ENCODE measurements around the gene ERN2.
"Not testable (repeated sequence)": the region's sequence is repeated elsewhere in the genome, so short reads cannot be mapped to it uniquely, and the experiment has no call there.

ERN2 gene

DNA sequence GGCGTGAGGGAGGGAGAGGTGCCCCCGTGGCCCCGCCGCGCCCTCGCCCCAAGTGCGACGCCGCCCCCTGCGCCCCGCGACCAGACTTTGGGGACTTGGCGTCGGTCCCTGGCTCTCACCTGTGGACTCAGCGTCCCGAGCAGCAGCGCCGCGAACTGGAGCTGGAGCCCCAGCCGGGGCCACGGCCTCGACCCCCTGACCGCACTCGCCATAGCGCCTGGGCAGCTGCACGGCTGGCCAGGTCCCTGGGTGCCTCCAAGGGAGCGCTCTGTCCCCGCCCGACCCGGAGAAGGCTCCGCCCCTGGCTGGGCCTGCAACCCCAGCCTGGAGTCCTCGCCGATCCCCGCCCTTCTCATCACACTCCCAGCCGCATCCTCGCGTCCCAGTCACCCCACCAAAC is at the start of gene ERN2:
Gene ERN2 (minus strand): TSS at position 247 of the 400 bp plus-strand sequence. CDS start 35 bp downstream, at position 212.
- no peak for DNase-seq

DNA sequence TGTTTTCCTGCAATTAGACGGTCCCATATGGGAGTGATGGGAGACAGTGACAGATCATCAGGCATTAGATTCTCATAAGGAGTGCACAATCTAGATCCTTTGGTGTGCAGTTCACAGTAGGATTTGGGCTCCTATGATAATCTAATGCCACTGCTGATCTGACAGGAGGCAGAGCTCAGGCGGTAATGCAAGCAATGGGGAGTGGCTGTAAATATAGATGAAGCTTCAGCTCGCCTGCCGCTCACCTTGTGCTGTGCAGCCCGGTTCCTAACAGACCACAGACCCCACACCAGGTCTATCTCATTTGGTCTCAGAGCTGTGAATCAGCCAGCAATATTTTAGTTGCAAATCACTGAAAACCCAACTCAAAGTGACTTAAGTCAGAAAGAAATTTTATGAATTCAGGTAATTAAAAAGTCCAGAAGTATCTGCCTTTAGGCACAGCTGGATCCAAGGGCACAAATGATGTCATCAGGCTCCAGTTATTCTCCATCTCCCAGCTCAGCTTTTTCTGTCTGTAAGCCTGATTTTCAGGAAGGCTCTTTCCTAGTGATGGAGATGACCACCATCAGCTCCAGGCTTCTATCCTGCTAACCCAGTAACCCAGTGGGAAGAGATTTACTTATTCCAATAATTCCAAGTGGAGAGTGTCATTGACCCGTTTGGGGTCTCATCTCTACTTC is 45.1 kb upstream of the ERN2 start:
- DNase-seq: no peak

DNA sequence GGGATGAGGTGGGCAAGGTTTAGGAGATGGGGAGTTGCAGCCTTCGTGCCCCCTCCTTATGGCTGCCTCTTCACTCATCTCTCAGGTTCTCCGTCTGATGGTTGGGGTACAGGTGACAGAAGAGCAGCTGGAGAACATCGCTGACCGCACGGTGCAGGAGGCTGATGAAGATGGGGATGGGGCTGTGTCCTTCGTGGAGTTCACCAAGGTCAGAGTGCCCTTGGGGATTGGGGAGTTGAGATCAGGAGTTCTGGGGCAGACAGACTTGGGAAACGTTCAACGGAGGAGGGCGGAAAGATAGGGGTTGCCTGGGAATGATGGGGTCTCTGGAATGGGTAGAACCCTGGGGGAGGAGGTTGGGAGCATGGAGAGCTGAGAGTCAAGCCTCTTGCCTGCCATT is 44.1 kb upstream of the ERN2 start:
- DNase-seq: no peak

DNA sequence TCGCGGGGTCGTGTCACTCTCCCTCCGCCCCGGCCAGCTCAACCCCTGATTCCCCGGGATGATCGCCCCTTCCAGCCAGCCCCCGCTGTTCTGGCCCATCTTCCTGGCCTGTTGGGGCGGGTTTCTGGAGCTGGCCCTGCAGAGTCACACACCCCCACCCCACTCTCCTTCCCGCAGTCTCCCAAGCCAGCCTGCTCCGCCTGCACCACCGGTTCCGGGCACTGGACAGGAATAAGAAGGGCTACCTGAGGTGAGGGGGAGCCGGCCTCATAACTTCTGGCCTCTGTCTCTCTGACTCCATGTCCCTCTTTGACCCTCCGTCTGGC is 42.4 kb upstream of the ERN2 start:
- no peak for DNase-seq

DNA sequence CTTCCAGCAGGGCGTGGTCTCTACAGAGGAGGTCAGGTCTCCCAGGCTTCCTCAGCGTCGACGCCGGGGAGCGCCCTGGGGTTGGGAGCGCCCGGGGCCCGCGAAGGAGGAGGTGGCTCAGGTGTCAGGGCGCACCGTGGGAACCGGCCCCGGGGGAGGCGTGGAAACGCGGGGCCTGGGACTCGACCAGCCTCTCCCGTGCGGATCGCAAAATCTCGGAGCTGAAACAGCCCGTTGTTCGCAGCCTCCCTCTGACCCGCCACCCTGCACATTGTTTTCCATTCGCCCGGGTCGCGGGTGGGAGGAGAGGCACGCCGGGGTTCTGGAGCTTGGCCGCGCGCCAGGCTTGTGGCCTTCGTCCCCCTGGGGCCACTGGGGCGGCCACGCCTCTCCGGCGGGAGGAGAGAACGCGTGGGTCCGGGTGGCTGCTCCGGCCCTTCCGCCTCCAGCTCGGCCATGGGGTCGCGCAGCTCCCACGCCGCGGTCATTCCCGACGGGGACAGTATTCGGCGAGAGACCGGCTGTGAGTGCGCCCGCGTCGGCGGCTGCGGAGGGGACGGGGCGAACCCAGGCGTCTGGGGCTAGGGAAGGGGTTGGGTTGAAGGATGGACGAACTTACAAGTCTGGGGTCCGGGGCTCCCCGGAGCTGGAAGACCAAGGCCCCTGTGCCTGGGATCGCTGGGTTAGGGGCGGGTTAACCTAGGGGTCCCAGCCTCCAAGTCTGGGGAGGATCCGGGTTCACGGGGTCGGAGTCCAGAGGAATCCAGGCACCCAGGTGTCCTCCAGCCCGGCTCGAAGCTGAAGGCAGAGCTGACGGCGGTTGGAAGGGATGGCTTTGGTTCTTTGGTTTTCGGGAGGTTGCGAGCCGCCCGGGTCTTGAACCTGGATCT is 41.8 kb upstream of the ERN2 start, which contains the start of gene CHP2:
Gene CHP2 (plus strand): TSS at position 433 of the 890 bp plus-strand sequence. CDS start 24 bp downstream, at position 457.
- DNase-seq: no peak

DNA sequence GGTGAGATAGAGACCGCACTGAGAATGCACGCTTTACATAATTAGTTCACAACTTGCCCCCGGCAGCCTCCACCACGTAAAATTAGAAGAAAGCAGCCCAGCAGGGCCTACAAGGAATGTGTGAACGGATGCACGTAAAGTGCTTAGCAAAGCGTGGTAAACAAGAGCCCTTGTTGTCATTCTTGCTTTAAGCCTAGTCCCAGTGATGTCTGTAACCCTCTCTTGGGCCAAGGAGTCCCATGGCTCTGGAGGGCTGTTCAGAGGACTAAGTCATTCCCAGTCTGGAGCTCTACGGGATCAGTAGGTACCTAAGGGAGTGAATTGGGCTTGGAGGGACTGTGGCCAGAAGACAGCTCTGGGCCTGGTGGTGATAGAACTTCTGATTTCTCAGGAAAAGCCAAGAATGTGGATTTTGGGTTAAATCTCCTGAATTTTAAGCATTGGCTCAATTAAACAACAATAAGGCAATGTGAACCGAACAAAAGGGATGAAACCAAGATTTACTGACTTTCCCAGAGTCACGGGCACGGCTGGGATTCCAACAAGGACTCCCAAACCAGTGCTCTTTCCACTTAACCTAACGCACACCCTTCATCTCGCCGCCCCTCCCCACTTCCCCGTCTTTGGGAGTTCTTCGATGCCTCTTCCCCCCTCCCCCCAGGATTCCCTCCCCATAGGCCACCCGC is 41.0 kb upstream of the ERN2 start:
- no peak for DNase-seq

DNA sequence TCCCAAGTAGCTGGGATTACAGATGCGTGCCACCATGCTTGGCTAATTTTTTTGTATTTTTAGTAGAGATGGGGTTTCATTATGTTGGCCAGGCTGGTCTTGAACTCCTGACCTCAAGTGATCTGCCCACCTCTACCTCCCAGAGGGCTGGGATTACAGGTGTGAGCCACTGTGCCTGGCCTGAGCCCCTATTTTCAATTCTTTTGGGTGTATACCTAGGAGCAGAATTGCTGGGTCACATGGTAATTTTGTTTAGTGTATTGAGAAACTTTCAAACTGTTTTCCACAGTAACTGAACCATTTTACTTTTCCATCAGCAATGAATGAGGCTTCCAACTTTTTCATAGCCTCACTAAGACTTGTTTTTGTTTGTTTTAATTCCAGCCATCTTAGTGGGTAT is 38.0 kb upstream of the ERN2 start:
- DNase-seq: not testable (repeated sequence)

DNA sequence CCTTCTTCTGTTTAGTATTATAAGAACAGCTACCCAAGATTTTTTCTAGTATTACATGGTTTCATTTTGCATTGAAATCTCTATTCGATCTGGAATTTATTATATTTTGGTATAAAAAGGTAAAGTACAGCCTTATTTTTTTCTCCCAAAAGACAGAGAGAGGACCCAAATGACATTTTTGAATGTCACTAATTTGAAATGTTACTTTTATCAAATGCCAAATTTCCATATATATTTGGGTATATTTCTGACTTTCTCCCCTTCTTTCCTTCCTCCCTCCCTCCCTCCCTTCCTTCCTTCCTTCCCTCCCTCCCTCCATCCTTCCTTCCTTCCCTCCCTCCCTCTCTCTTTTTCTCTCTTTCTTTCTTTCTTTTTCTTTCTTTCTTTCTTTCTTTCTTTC is 35.6 kb upstream of the ERN2 start:
- no peak for DNase-seq

DNA sequence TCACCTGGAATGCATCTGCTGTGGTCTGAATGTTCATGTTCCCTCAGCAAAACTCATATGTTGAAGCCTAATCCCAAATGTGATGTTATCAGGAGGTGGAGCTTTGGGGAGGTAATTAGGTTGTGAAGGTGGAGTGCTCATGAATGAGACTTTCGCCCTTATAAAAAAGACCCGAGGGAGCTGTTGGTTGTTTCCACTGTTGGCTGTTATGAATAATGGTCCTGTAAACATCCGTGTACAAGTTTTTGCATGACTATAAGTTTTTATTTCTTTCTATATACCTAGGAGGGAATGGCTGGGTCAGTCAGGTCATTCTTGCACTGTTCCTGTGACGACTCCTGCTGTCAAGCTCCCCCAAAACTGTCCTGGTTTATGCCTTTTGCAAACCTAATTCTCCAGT is 32.2 kb upstream of the ERN2 start:
- no peak for DNase-seq

DNA sequence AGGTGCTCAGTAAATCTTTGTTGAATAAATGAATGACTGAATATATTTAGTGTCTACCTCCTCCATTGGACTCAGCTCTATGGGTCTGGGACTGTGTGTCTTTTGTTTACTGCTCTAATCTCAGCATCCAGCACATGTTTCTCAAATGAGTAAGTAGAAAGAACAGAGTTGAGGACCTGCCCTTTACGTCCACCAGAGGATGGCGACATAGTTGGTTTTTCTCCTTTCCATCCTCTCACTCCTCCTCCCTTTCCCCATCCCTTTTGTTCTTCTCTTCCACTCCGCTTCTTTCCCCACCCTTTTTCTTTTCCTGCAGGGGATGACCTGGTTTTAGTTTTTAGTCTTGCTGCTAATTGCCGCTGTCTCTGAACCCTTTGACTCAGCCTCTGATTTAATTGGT is 29.7 kb upstream of the ERN2 start:
- no peak for DNase-seq

DNA sequence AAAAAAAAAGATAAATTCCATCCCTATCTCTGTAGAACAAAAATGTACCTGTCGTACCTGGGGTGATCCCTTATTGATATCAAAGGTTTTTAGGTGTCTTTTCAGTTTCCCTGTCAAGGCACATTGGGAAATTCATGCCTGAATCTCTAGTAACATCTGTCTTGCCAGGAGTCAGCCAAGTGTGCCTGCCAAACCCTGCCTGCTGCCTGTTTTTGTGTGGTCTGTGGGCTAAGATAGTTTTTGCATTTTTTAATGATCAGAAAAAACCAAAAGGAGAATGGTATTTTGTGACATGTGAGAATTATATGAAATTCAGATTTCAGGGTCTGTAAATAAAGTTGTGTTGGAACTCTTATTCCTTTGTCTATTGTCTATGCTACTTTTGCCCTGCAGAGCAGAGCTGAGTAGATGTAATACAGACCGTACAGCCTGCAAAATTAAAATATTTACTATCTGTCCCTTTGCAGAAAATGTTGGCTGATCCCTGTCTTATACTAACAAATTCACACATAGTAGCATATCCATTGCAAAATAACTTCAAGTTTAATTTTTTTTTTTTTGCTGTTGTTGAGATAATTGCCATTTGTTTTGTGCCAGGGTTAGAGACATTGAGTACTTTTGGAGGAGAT is 28.8 kb upstream of the ERN2 start:
- no peak for DNase-seq

DNA sequence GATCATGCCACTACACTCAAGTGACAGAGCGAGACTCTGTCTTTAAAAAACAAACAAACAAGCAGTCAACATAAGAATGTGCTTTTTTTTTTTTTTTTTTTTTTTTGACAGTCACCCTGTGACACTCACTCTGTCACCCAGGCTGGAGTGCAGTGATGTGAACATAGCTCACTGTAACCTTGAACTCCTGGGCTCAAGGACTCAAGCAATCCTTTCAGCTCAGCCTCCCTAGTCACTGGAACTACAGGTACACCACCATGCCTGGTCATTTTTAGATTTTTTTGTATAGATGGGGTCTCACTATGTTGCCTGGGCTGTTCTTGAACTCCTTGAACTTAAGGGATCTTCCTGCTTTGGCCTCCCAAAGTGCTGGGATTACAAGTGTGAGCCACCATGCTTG is 26.5 kb upstream of the ERN2 start:
- no peak for DNase-seq

DNA sequence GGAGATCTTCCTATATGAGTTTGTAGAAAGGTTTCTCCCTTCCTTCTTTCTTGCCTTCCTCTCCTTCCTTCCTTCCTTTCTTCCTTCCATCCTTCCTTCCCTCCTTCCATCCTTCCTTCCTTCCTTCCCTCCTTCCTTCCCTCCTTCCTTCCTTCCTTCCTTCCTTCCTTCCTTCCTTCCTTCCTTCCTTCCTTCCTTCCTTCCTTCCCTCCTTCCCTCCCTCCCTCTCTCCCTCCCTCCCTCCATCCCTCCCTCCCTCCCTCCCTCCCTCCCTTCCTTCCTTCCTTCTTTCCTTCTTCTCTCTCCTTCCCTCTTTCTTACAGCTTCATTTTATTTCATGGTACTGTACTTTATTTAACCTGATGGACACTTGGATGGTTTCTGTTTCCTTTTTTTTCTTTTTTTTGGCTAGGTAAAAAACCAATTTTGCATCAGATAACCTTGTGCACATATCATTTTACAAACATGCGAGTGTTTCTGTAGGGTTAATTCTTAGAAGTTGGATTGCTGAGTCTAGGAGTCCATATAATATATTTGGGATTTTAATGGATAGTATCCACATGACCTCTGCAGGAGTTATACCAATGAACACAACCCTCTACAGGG is 24.5 kb upstream of the ERN2 start:
- not testable (repeated sequence) for DNase-seq

DNA sequence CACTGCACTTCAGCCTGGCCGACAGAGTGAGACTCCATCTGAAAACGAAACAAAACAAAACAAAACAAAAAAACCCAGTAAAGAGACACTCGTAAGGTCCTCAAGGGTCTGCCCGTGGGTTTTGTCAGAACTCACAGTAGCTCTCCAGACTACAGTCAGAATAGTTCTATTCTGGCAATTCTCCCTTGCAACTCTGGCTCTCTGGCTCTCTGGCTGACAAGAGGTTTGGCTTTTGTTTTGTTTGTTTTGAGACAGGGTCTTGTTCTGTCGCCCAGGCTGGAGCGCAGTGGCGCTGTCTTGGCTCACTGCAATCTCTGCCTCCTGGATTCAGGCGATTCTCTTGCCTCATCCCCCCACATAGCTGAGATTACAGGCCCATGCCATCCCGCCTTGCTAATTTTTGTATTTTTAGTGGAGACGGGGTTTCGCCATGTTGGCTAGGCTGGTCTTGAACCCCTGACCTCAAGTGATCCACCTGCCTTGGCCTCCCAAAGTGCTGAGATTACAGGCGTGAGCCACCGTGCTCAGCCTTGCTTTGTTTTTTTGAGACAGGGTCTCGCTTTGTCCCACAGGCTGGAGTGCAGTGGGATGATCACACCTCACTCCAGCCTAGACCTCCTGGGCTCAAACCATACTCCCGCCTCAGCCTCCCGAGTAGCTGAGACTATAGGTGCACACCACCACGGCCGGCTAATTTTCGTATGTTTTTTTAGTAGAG is 21.3 kb upstream of the ERN2 start:
- no peak for DNase-seq

DNA sequence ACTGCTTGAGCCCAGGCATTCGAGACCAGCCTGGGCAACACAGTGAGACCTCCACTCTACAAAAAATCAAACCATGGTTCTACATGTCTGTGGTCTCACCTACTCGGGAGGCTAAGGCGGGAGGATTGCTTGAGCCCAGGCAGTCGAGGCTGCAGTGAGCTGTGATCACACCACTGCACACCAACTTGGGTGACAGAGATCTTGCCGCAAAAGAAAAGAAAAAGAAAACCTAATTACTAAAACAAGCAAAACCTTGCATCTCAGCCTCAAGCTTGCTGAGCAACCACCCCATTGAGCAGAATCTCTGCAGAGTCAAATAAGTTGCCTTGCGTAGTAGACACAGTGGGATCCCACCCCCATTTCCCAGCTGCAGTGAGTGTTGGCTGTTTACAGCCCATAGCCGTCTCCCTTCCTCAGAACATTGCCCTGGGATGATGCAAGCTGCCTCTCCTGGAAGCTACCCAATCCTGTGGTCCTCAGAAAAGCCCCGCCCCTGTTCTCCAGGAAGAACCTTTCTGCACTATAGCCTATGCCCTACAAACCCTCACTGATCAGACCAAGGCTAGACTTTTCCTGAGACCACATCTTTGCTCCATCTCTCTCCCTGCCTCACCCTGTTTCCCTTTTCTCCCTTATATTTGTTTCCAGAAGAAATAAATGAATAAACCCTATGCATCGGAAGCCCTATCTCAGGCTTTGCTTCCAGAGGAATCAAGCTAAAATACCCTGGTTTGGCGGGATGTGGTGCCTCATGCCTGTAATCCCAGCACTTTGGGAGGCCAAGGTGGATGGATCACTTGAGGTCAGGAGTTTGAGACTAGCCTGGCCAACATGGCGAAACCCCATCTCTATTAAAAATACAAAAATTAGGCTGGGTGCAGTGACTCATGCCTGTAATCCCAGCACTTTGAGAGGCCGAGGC is 16.7 kb upstream of the ERN2 start:
- no peak for DNase-seq

DNA sequence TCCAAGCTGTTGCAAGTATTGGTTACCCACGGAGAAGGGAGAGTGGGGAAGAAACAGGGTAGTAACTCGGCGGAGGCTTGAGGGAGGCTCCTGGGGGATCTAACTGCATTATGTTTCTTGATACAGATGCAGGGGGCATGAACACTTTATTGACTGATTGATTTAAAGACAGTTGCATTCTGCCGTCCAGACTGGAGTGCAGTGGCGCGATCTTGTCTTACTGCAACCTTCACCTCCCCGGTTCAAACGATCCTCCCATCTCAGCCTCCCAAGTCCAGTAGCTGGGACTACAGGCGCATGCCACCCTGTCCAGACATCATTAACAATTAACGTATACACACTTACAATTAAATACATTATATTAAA is 15.1 kb upstream of the ERN2 start:
- DNase-seq: no peak

DNA sequence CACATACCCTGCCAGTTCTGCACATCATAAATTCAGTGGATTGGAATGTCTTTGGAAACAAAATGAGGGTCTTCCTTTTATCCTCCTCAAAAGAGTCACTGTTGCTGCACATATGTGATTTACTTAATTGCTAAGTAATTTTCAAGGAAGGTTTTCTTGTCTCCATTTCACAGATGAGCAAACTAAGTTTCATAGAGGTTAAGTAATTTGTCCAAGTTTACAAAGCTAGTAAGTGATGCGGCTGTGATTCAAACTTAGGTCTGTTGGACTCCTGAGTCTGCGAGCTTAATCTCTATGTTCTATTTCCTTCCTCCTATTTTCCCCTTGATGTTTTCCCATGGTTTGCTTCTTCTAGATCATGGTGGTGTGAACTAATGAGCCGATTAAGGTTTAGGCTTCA is 13.7 kb upstream of the ERN2 start:
- no peak for DNase-seq

DNA sequence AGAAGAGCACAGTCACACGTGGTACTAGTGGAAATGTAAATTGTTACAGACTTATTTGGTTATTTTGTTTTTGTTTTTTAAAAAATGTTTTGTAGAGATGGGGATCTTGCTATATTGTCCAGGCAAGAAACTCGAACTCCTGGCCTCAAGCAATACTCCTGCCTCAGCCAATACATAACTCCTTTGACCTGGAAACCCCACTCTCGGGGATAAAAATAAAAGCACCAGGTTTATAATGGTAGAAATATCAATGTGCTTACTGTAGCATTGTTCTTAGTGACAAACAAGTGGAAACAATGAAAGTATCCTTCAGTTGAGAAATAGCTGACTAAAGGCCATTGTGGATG is 11.7 kb upstream of the ERN2 start:
- no peak for DNase-seq

DNA sequence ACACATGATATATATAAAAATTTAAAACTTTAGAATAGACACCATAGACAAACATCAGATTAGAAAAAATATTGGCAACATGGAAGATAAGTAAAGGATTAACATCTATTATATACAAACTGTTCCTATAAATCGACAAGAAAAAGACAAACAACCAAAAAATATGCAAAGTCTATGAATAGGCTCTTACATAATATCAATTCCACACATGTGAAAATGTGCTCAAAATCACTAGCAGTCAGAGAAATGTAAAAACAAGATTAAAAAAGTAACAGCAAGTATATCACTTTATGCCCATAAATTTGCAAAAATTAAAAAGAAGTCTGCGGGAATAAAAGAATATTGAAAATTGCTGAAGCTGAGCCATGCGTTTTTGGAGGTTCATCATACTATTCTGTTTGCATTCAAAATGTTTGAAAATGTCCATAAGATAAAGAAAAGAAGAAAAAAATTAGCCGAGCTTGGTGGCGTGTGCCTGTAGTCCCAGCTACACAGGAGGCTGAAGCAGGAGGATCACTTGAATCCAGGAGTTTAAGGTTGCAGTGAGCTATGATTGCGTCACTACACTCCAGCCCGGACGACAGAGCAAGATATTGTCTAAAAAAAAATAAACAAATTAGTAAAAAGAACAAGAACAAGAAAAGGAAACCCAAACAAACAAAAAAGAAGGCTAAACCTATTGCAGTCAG is 11.2 kb upstream of the ERN2 start:
- no peak for DNase-seq

DNA sequence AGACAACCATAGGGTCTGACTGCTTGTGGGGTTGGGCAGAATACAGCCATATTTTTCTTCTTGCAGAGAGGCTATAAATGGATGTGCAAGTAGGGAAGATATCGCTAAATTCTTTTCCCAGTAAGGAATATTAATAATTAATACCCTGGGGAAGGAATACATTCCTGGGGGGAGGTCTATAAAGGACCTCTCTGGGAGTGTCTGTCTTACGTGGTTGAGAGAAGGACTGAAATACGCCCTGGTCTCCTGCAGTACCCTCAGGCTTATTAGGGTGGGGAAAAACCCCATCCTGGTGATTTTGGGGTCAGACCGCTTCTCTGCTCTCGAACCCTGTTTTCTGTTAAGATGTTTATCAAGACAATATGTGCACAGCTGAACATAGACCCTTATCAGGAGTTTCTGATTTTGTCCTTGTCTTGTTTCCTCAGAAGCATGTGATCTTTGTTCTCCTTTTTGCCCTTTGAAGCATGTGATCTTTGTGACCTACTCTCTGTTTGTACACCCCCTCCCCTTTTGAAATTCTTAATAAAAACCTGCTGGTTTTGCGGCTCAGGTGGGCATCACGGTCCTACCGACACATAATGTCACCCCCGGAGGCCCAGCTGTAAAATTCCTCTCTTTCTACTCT is 9.7 kb upstream of the ERN2 start:
- not testable (repeated sequence) for DNase-seq
